Neuron (in vitro differentiated cells): Measurements from ENCODE around the gene PHKA1.
"Not testable (repeated sequence)": the region's sequence is repeated elsewhere in the genome, so short reads cannot be mapped to it uniquely, and the experiment has no call there.

ENCODE experiments used
- H2AFZ ChIP-seq: one replicate; pipeline ENCODE4 v1.6.1; 2013; ENCODE audit warnings: low read depth, mild to moderate bottlenecking, inconsistent platforms, low read length, moderate library complexity
- H3K27me3 ChIP-seq: one replicate; pipeline ENCODE4 v1.6.1; 2013; ENCODE audit warnings: low read length; ENCODE audit not compliant: insufficient read depth
- H3K36me3 ChIP-seq: one replicate; pipeline ENCODE4 v1.6.1; 2013; ENCODE audit warnings: low read length; ENCODE audit not compliant: insufficient read depth
- H3K4me1 ChIP-seq: one replicate; pipeline ENCODE4 v1.6.1; 2013; ENCODE audit warnings: low read length; ENCODE audit not compliant: insufficient read depth
- H3K4me3 ChIP-seq: 2 replicates; pipeline ENCODE4 v1.5.1; 2013; ENCODE audit warnings: mild to moderate bottlenecking, low read length, moderate library complexity
- H3K9me3 ChIP-seq: one replicate; pipeline ENCODE4 v1.6.1; 2013; ENCODE audit warnings: low read length

PHKA1 gene

DNA sequence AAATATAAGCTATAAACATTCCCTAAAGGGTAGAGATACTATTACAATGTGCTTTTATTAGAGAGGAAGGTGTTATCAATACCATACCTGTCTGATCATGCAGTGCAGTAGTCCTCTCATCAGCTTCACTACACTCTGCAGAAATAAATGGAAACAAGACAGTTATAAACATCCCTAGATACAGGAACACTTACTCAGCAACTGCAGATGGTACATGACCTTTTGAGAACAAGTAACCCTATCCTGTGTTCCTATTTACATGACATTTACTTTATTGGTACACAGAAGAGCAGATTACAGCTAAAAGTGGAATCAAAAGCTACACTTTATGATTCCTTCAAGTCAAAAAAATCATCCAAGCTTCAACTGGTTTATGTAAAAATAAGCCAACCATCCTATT lies 9.0 kb downstream of the PHKA1 start:
- H3K9me3 ChIP-seq = no peaks in the 10 kb centered on the region
- no peak overlapping the region for H2AFZ ChIP-seq
- H3K4me1 ChIP-seq = no peaks in the 10 kb centered on the region
- no peak overlapping the region for H3K4me3 ChIP-seq
- H3K27me3 ChIP-seq = no peaks in the 10 kb centered on the region
- no peaks in the 10 kb centered on the region for H3K36me3 ChIP-seq

DNA sequence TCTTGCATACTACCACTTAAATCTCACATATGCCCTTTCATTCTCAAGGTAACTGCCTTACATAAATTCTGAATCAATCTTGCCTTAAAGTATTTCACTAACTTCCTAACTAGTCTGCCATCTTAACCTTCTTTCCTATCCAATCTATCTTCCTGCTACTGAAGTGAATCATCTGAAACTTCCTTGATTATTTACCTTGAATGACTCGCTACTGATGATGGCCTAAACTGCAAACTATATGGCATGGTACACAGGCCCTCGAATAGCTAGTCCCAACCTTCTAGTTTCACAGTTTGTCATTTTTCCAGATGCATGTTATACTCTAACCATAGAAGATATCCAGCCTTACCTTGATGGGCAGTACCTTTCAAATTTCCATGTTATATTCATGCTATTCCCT lies 19.9 kb downstream of the PHKA1 start:
- Histone ChIP-seq H2AFZ (no peak overlapping the region), H3K9me3 (no peaks in the 10 kb centered on the region), H3K4me3 (no peak overlapping the region), H3K4me1 (no peaks in the 10 kb centered on the region), H3K36me3 (no peaks in the 10 kb centered on the region), H3K27me3 (no peaks in the 10 kb centered on the region)

DNA sequence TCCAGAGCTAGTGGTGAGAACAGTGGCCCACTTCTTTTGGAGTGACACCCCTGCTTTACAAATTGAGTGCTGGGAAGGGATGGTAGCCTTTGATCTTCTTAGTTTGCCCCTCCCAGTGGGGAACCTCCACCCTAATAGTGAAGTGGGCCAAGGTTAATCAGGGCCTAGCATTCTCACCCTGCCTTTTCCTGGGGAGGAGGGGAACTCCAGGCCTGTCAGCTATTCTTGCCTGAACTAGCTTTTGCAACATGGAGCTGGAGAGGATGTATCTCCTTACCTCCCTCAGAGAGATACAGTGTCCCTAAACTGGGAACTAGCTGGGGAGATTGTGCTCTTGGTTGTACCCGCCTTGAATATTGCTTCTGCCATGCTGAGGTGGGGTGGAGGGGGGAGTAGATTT lies 20.6 kb downstream of the PHKA1 start:
- no peaks in the 10 kb centered on the region for H3K36me3 ChIP-seq
- no peak overlapping the region for H3K4me3 ChIP-seq
- H2AFZ ChIP-seq = no peak overlapping the region
- H3K4me1 ChIP-seq = no peaks in the 10 kb centered on the region
- H3K27me3 ChIP-seq = no peaks in the 10 kb centered on the region
- H3K9me3 ChIP-seq = no peaks in the 10 kb centered on the region

DNA sequence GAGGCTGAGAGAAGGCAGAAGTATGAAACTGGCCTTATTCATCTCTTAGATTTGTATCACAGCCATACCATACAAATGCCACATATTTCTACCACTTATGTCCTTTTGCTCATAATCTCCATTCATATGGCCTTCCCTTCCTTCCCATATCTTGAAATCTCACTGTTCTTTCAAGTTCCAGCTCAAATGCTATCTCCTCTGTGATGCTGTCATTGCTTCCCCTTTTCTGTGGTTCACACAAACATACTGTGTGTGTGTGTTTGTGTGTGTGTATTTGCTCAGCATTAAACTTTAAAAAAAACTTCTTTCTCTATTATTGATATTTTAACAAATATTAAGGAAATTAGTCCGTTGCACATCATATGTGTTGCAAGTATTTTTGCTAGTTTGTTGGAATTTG lies 26.7 kb downstream of the PHKA1 start:
- H3K4me3 ChIP-seq = no peak overlapping the region
- peaks cover 1% of the 10 kb centered on the region for H3K9me3 ChIP-seq

DNA sequence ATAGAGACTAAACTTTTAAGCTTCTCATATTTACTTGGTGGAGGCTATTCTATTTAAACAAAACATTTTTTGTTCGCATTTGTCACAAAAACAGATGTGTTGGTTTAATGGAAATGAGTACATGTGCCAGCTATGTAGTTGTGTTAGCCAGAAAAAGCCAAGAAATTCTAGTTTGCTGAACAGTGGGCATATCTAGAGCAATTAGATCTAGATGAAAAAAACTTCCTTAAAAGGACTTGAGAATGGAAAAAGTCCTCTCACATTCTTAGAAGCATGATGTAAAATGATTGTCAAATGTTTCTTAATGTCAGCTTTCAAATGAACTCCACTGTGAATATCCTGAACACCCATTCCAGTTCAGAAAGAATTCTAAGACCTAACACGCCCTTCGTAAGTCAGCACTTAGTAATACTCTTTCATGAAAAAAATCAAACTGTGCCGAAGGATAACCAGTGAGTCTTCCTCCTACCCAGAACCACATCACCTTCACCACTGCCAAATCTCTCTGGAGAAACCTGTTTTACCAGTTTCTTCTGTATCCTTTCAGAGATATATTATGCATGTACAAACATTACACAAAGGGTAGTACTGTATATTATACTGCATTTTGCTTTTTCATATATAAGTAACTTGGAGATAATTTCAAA lies 28.2 kb downstream of the PHKA1 start:
- Histone ChIP-seq H3K9me3 (peaks cover 1% of the 10 kb centered on the region), H3K4me3 (no peak overlapping the region), H3K27me3 (no peaks in the 10 kb centered on the region), H3K4me1 (no peaks in the 10 kb centered on the region), H3K36me3 (no peaks in the 10 kb centered on the region), H2AFZ (no peak overlapping the region)

More for the DNA sequence above, 26.7 kb downstream of the PHKA1 start:
- Histone ChIP-seq H3K27me3 (no peaks in the 10 kb centered on the region), H2AFZ (no peak overlapping the region), H3K36me3 (no peaks in the 10 kb centered on the region), H3K4me1 (no peaks in the 10 kb centered on the region)

DNA sequence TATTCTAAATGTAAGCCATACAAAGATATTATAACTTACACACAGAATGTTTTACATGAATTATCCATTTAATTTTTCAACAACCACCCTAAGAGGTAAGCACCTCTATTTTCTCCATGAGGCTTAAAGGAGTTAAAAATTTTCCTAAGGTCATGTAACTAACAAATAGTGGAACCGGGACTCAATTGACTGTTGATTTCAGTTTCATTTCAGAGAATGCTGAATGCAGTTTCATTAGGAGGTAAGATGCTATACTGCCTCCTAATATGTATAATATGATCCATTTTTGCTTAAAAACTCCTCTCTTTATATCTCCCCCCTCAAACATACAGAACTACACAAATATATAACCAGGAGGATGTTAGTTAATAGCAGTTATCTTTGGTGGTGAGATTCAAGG lies 29.1 kb downstream of the PHKA1 start:
- Histone ChIP-seq H2AFZ (no peak overlapping the region), H3K9me3 (peaks cover 1% of the 10 kb centered on the region), H3K4me1 (no peaks in the 10 kb centered on the region), H3K27me3 (no peaks in the 10 kb centered on the region), H3K4me3 (no peak overlapping the region), H3K36me3 (no peaks in the 10 kb centered on the region)

DNA sequence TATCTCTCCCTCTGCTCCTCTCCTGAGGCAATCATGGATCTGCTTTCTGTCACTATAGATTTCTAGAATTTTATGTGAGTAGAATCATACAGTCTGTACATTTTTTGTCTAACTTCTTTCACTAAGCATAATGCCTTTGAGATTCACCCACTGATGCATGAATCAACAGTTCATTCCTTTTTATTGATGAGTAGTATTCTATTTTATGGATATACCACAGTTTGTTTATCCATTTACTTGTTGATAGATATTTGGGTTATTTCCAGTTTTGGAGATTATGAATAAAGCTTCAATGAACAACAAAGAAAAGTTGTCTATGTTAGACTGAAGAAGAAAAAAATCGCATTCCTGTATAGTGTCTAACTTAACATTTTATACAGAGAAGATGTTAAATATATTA lies 30.5 kb downstream of the PHKA1 start:
- Histone ChIP-seq H3K4me3 (no peak overlapping the region), H2AFZ (no peak overlapping the region), H3K4me1 (no peaks in the 10 kb centered on the region), H3K36me3 (no peaks in the 10 kb centered on the region), H3K9me3 (peaks cover 1% of the 10 kb centered on the region), H3K27me3 (no peaks in the 10 kb centered on the region)

DNA sequence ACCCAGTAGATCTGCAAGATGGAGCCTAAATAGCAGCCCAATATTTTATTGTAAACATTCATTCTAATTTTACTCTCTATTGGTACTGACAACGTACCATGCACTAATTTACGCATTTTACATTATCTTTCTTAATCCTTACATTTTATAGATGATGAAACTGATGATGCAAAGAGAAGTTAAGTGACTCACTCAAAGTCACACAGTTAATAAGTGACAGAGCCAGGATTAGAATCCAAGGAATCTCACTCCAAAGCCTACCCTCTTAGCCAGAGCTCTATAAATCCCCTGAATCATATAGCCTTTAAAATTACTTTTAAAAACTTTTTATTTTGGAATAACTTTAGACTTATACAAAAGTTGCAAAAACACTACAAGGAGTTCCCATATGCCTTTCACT lies 37.6 kb downstream of the PHKA1 start:
- no peak overlapping the region for H2AFZ ChIP-seq
- H3K36me3 ChIP-seq = no peaks in the 10 kb centered on the region
- H3K4me1 ChIP-seq = no peaks in the 10 kb centered on the region
- no peaks in the 10 kb centered on the region for H3K27me3 ChIP-seq
- H3K9me3 ChIP-seq = no peaks in the 10 kb centered on the region
- H3K4me3 ChIP-seq = no peak overlapping the region

DNA sequence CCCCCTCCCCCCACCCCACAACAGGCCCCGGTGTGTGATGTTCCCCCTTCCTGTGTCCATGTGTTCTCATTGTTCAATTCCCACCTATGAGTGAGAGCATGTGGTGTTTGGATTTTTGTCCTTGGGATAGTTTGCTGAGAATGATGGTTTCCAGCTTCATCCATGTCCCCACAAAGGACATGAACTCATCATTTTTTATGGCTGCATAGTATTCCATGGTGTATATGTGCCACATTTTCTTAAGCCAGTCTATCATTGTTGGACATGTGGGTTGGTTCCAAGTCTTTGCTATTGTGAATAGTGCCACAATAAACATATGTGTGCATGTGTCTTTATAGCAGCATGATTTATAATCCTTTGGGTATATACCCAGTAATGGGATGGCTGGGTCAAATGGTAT lies 40.2 kb downstream of the PHKA1 start:
- H2AFZ ChIP-seq, H3K27me3 ChIP-seq, H3K4me1 ChIP-seq, H3K9me3 ChIP-seq, H3K36me3 ChIP-seq, H3K4me3 ChIP-seq: not testable (repeated sequence)

DNA sequence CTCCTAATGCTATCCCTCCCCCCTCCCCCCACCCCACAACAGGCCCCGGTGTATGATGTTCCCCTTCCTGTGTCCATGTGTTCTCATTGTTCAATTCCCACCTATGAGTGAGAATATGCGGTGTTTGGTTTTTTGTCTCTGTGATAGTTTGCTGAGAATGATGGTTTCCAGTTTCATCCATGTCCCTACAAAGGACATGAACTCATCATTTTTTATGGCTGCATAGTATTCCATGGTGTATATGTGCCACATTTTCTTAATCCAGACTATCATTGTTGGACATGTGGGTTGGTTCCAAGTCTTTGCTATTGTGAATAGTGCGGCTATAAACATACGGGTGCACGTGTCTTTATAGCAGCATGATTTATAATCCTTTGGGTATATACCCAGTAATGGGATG lies 44.6 kb downstream of the PHKA1 start:
- not testable (repeated sequence) for H3K36me3 ChIP-seq, H3K9me3 ChIP-seq, H3K27me3 ChIP-seq, H3K4me3 ChIP-seq, H2AFZ ChIP-seq, H3K4me1 ChIP-seq

DNA sequence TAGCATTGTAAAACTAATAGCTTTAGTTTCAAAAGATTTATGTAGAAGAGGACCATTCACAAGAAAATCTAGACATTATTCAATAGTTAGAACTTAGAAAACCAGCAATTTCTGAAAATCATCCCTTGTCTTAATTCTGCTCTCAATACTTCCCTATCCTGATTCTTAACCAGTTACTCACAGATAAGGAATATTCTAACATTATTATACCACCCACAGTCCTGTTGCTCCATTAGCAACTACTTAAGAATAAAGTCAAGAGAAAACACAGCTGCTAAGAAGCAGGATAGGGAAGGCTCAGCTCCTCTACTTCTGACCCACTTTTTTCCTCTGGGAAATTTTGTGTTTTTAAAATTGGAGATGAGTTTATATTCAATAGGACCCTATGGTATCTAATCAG lies 47.7 kb downstream of the PHKA1 start:
- H2AFZ ChIP-seq = no peak overlapping the region
- H3K36me3 ChIP-seq = no peaks in the 10 kb centered on the region
- H3K9me3 ChIP-seq = no peaks in the 10 kb centered on the region
- no peaks in the 10 kb centered on the region for H3K27me3 ChIP-seq
- no peaks in the 10 kb centered on the region for H3K4me1 ChIP-seq
- no peak overlapping the region for H3K4me3 ChIP-seq

DNA sequence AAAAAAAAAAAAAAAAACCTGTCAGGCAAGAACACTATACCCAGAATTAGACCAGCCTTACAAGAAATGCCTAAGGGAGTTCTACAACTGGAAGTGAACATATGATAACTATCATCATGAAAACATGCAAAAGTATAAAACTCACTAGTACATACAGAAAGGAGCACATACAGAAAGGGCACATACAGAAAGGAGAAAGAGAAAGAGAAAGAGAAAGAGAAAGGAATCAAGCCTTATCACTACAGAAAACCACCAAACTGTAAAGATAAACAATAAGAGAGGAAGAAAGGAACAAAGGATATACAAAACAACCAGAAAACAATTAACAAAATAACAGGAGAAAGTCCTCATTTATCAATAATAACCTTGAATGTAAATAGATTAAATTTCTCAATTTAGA lies 50.4 kb downstream of the PHKA1 start:
- H2AFZ ChIP-seq = no peak overlapping the region
- H3K36me3 ChIP-seq = no peaks in the 10 kb centered on the region
- no peak overlapping the region for H3K4me3 ChIP-seq
- no peaks in the 10 kb centered on the region for H3K27me3 ChIP-seq
- H3K9me3 ChIP-seq = no peaks in the 10 kb centered on the region
- H3K4me1 ChIP-seq = no peaks in the 10 kb centered on the region

DNA sequence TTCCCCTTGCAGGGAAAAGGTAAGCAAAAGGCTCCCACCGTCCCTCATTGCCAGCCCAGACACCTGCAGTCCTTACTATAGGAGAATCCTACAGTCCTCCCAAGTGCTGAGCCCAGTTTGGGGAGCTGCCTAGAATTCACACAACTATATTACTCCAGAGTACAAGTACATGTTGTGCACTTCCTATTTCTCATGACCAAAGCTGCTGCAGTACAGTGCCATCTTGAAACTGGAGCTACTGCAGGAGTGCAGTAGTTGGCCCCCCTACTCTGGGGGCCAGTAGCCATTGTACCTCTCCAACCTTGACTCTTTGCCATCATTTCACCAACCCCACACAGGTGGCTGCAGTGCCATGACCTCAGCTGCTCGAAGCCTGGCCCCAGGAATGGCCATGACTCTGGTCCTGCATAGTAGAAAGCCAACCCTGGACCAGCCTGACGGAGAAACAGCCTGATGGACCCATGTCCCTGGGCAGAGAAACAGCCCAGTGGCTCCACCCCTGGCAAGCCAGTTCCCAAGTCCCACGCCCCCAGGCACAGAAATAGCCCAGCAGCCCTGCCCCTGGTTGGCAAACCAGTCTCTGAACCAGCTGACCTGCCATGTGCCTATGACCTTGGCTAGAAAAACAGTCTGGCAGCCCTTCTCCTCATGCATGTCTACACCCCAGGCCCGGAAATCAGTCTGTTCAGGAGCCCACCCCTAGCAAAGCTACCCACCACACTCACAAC lies 51.9 kb downstream of the PHKA1 start:
- H3K9me3 ChIP-seq = no peaks in the 10 kb centered on the region

DNA sequence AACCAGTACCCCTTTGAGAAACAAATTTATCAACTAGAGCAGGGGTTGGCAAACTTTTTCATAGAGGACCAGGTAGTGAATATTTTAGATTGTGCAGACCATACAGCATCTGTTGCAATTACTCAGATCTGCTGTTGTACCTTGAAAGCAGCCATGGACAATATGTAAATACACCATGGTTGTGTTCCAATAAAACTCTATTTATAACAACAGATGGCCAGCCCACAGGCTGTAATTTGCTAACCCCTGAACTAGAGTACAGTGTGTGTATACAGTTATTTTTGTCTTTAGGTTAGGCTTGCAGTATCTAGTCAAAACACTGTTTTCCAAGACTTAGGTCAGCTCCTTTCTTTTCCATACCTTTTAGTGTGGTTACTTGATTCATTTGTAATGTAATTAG lies 54.4 kb downstream of the PHKA1 start:
- H3K4me1 ChIP-seq = no peaks in the 10 kb centered on the region
- no peak overlapping the region for H2AFZ ChIP-seq
- no peaks in the 10 kb centered on the region for H3K27me3 ChIP-seq
- no peaks in the 10 kb centered on the region for H3K36me3 ChIP-seq
- no peak overlapping the region for H3K4me3 ChIP-seq
- no peaks in the 10 kb centered on the region for H3K9me3 ChIP-seq

More for the DNA sequence above, 51.9 kb downstream of the PHKA1 start:
- Histone ChIP-seq H2AFZ (no peak overlapping the region), H3K4me3 (no peak overlapping the region), H3K36me3 (no peaks in the 10 kb centered on the region), H3K27me3 (no peaks in the 10 kb centered on the region), H3K4me1 (no peaks in the 10 kb centered on the region)
